ENCODE measurements around the gene SPRN. TPM values are rescaled to one million over a fixed set of nuclear protein-coding genes. Genes with fewer than 3 reads are reported as not detected.

SPRN gene
- total RNA-seq, 4 donors from 2014 or later = 0.13 to 0.19 TPM; not detected in 2

DNA sequence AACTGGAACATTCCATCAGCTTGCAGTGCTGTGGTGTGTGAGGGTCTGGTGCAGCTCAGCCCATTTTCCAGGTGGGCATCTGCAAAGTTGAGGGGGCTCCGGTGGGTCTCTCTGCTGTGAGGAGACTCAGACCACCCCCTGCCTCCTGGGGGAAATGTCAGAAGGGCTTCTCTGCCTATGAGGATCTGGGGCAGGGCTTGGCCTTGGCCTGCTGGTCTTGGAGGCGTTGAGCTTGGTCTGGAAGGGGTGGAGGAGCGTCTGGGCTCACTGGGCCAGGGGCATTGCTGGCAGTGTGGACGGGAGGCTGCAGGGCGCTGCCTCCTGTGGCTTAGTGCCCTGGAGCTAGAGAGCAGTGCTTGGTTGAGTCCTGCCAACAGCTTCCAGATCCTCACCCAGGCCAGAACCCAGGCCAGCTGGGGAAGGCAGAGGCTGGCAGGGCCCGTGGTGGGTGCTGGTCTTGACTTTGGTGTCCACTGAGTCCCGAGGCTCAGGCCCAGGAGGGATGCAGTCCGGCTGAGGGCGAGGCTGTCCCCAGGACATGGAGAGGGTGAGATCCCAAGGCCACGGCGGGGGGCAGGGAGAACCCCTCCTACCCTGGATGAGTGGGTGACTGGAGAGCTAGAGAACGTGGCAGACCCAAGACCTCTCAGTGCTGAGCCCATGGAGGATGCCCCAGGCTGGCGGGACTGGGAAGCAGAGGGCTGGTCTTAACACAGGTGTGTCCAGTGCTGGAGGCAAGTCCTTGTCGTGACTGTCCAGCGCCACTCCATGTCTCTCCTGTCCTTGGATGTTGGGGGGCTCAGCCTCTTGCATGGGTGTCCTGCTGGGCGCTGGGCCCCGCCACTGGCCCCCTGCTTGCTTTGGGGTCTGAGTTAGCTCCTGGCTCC, 2.8 kb downstream of the SPRN start:
- intact Hi-C loops (cut with DNase I; ENCODE audit: low total_unique reads) = no loop called here
- DNase-seq (ENCODE audit: low spot score in 2 of 2) = peak in 1 of 2 donors; percentile 75
- TF ChIP-seq, protein P1, sequence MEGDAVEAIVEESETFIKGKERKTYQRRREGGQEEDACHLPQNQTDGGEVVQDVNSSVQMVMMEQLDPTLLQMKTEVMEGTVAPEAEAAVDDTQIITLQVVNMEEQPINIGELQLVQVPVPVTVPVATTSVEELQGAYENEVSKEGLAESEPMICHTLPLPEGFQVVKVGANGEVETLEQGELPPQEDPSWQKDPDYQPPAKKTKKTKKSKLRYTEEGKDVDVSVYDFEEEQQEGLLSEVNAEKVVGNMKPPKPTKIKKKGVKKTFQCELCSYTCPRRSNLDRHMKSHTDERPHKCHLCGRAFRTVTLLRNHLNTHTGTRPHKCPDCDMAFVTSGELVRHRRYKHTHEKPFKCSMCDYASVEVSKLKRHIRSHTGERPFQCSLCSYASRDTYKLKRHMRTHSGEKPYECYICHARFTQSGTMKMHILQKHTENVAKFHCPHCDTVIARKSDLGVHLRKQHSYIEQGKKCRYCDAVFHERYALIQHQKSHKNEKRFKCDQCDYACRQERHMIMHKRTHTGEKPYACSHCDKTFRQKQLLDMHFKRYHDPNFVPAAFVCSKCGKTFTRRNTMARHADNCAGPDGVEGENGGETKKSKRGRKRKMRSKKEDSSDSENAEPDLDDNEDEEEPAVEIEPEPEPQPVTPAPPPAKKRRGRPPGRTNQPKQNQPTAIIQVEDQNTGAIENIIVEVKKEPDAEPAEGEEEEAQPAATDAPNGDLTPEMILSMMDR (IDR thresholded peaks at IDR 0.05) = no peak
- TF ChIP-seq POLR2A (IDR thresholded peaks at IDR 0.05) = no peak

DNA sequence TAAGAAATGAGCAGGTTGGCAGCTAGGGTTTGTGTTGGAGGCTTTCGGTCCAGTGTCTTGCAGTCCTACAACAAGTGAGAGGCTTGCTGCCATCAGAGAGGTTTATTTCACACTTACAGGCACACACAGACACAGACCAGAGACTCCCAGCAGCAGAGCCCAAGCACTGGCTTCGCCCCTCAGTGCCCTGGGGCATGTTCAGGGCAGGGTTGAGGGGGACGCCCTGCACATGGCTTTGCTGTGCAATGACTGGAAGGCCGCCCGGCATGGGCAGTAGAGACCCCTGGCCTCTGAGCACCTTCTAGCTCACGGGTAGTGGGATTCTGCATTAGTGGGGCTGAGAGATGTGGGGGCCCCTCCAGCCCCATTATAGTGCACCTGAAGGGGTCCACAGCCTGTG, 3.8 kb downstream of the SPRN start:
- intact Hi-C loops (cut with DNase I; ENCODE audit: low total_unique reads) = no loop called here
- no peak for DNase-seq (ENCODE audit: low spot score in 2 of 2)
- no peak for TF ChIP-seq POLR2A (IDR thresholded peaks at IDR 0.05)
- TF ChIP-seq, protein P1 (IDR thresholded peaks at IDR 0.05) = no peak
- no peak overlapping the region for H3K4me3 ChIP-seq (ENCODE audit: low read depth, poor library complexity, severe bottlenecking)
- 85 to 88% methylated on average over 6 of the region's 6 CpGs for WGBS, 2 donors

More for the DNA sequence above, 2.8 kb downstream of the SPRN start:
- no peak overlapping the region for H3K4me3 ChIP-seq (ENCODE audit: low read depth, poor library complexity, severe bottlenecking)
- WGBS, 2 donors = 87 to 95% methylated on average over 7 to 15 of the region's 17 CpGs

- 89 to 93% methylated on average over 16 to 17 of the region's 17 CpGs for WGBS, 2 donors
- H3K4me3 ChIP-seq (ENCODE audit: low read depth, poor library complexity, severe bottlenecking) = no peak overlapping the region
- TF ChIP-seq POLR2A (IDR thresholded peaks at IDR 0.05) = no peak
- TF ChIP-seq, protein P1 (IDR thresholded peaks at IDR 0.05) = no peak
- intact Hi-C loops (cut with DNase I; ENCODE audit: low total_unique reads) = no loop called here
- DNase-seq (ENCODE audit: low spot score in 2 of 2) = peak in 1 of 2 donors; percentile 80
These were observed 4.4 kb downstream of the SPRN start for GRCh38 chr10:133420028-133420427.

- WGBS, 2 donors = 89 to 94% methylated on average over 28 to 34 of the region's 34 CpGs
- intact Hi-C loops (cut with DNase I; ENCODE audit: low total_unique reads) = no loop called here
- H3K4me3 ChIP-seq (ENCODE audit: low read depth, poor library complexity, severe bottlenecking) = no peak overlapping the region
- no peak for DNase-seq (ENCODE audit: low spot score in 2 of 2)
- TF ChIP-seq, protein P1 (IDR thresholded peaks at IDR 0.05) = no peak
- TF ChIP-seq POLR2A (IDR thresholded peaks at IDR 0.05) = no peak
These were observed 5.0 kb downstream of the SPRN start for GRCh38 chr10:133419211-133419950.

- no peak overlapping the region for H3K4me3 ChIP-seq (ENCODE audit: low read depth, poor library complexity, severe bottlenecking)
- WGBS, 2 donors = 97 to 100% methylated on average over 9 to 13 of the region's 14 CpGs
- DNase-seq (ENCODE audit: low spot score in 2 of 2) = peak in 1 of 2 donors; percentile 62
- no peak for TF ChIP-seq POLR2A (IDR thresholded peaks at IDR 0.05)
- TF ChIP-seq, protein P1 (IDR thresholded peaks at IDR 0.05) = no peak
- intact Hi-C loops (cut with DNase I; ENCODE audit: low total_unique reads) = no loop called here
These were observed 6.0 kb downstream of the SPRN start for GRCh38 chr10:133418289-133418993.

Data from lower leg skin (tissue), 4 donors.